H9 (cell line): ENCODE measurements around the gene TCHH. TPM values are rescaled to one million over a fixed set of nuclear protein-coding genes. Genes with fewer than 3 reads are reported as not detected.

ENCODE experiments used
- DNase-seq: peaks from one replicate; pipeline ENCODE4 v3.0.0-alpha.2; 2017
- H2AFZ ChIP-seq: one replicate; pipeline ENCODE4 v1.6.1; 2013; ENCODE audit warnings: mild to moderate bottlenecking, low read length, control low read depth, moderate library complexity
- H2AK5ac ChIP-seq: 2 replicates; pipeline ENCODE4 v1.6.1; 2013; ENCODE audit warnings: low read length, control low read depth, mixed read lengths; ENCODE audit not compliant: insufficient read length
- H2BK120ac ChIP-seq: one replicate; pipeline ENCODE4 v1.6.1; 2013; ENCODE audit warnings: low read depth, mild to moderate bottlenecking, low read length, control low read depth, inconsistent platforms; ENCODE audit not compliant: poor library complexity, severe bottlenecking
- H2BK12ac ChIP-seq: 2 replicates; pipeline ENCODE4 v1.6.1; 2013; ENCODE audit warnings: low read length, control low read depth, mixed read lengths, low read depth; ENCODE audit not compliant: insufficient read length
- H2BK15ac ChIP-seq: 2 replicates; pipeline ENCODE4 v1.6.1; 2013; ENCODE audit warnings: low read depth, low read length, control low read depth
- H2BK20ac ChIP-seq: one replicate; pipeline ENCODE4 v1.6.1; 2013; ENCODE audit warnings: low read depth, mild to moderate bottlenecking, low read length, control low read depth, inconsistent platforms; ENCODE audit not compliant: poor library complexity, severe bottlenecking
- H2BK5ac ChIP-seq: 2 replicates; pipeline ENCODE4 v1.6.1; 2013; ENCODE audit warnings: low read length, control low read depth, mixed read lengths; ENCODE audit not compliant: insufficient read length
- H3K14ac ChIP-seq: 2 replicates; pipeline ENCODE4 v1.6.1; 2013; ENCODE audit warnings: low read length, control low read depth; ENCODE audit not compliant: insufficient read depth
- H3K18ac ChIP-seq: 2 replicates; pipeline ENCODE4 v1.6.1; 2013; ENCODE audit warnings: low read depth, mild to moderate bottlenecking, mixed read lengths, low read length, control low read depth; ENCODE audit not compliant: insufficient read length
- H3K23ac ChIP-seq: 2 replicates; pipeline ENCODE4 v1.6.1; 2013; ENCODE audit warnings: low read length, control low read depth, mixed read lengths, low read depth; ENCODE audit not compliant: insufficient read length
- H3K23me2 ChIP-seq: 2 replicates; pipeline ENCODE4 v1.6.1; 2013; ENCODE audit warnings: low read depth, mild to moderate bottlenecking, mixed read lengths, low read length, control low read depth; ENCODE audit not compliant: insufficient read length, poor library complexity, severe bottlenecking
- H3K27ac ChIP-seq: 2 replicates; pipeline ENCODE4 v1.5.1; 2013; ENCODE audit warnings: low read length, control low read depth, mixed read lengths, low read depth; ENCODE audit not compliant: insufficient read length
- H3K27me3 ChIP-seq: 2 replicates; pipeline ENCODE4 v1.6.1; 2013; ENCODE audit warnings: low read length, control low read depth, inconsistent platforms; ENCODE audit not compliant: insufficient read depth
- H3K4ac ChIP-seq: 2 replicates; pipeline ENCODE4 v1.6.1; 2013; ENCODE audit warnings: low read depth, mild to moderate bottlenecking, control low read depth, inconsistent platforms, low read length, moderate library complexity
- H3K4me1 ChIP-seq: 2 replicates; pipeline ENCODE4 v1.6.1; 2013; ENCODE audit warnings: low read length, control low read depth, inconsistent platforms; ENCODE audit not compliant: insufficient read depth
- H3K4me2 ChIP-seq: 2 replicates; pipeline ENCODE4 v1.6.1; 2013; ENCODE audit warnings: low read length, control low read depth, mixed read lengths; ENCODE audit not compliant: insufficient read length, insufficient read depth
- H3K56ac ChIP-seq: 2 replicates; pipeline ENCODE4 v1.6.1; 2013; ENCODE audit warnings: low read depth, mild to moderate bottlenecking, mixed read lengths, low read length, control low read depth; ENCODE audit not compliant: insufficient read length
- H3K79me1 ChIP-seq: 2 replicates; pipeline ENCODE4 v1.6.1; 2013; ENCODE audit warnings: low read depth, mild to moderate bottlenecking, moderate library complexity, low read length, control low read depth, inconsistent platforms; ENCODE audit not compliant: insufficient read depth, poor library complexity, severe bottlenecking
- H3K79me2 ChIP-seq: 2 replicates; pipeline ENCODE4 v1.6.1; 2013; ENCODE audit warnings: low read length, control low read depth, inconsistent platforms; ENCODE audit not compliant: insufficient read depth
- H3K9ac ChIP-seq: 2 replicates; pipeline ENCODE4 v1.6.1; 2013; ENCODE audit warnings: low read length, control low read depth, mixed read lengths; ENCODE audit not compliant: insufficient read length; ENCODE audit errors: extremely low read depth
- H3K9me3 ChIP-seq: one replicate; pipeline ENCODE4 v1.6.1; 2013; ENCODE audit warnings: low read depth, low read length, inconsistent platforms; ENCODE audit not compliant: control insufficient read depth
- H3T11ph ChIP-seq: one replicate; pipeline ENCODE4 v1.6.1; 2013; ENCODE audit warnings: mild to moderate bottlenecking, low read length, control low read depth, inconsistent platforms
- H4K20me1 ChIP-seq: one replicate; pipeline ENCODE4 v1.6.1; 2013; ENCODE audit not compliant: control insufficient read depth, insufficient read length, insufficient read depth
- H4K5ac ChIP-seq: 2 replicates; pipeline ENCODE4 v1.6.1; 2013; ENCODE audit warnings: low read depth, mild to moderate bottlenecking, mixed read lengths, low read length, control low read depth; ENCODE audit not compliant: insufficient read length
- H4K8ac ChIP-seq: replicated peaks from 2 replicates; pipeline ENCODE4 v1.6.1; 2013; ENCODE audit warnings: low read length, control low read depth, mixed read lengths, low read depth; ENCODE audit not compliant: insufficient read length
- H4K91ac ChIP-seq: 2 replicates; pipeline ENCODE4 v1.6.1; 2013; ENCODE audit warnings: low read depth, mild to moderate bottlenecking, moderate library complexity, mixed read lengths, low read length, control low read depth; ENCODE audit not compliant: insufficient read length
- H3K27ac Mint-ChIP-seq, 3 experiments: 2 replicates in 2 of 3; 3 replicates in 1 of 3; pipeline ENCODE4 v1.8.0; 2020 to 2021; ENCODE audit warnings: mixed read lengths in 3 of 3, mild to moderate bottlenecking in 1 of 3, moderate library complexity in 1 of 3
- H3K27me3 Mint-ChIP-seq: 2 replicates; pipeline ENCODE4 v1.8.0; 2021; ENCODE audit warnings: low read depth, mild to moderate bottlenecking, moderate library complexity, mixed read lengths
- H3K36me3 Mint-ChIP-seq, 3 experiments: 2 replicates in 2 of 3; 3 replicates in 1 of 3; pipeline ENCODE4 v1.8.0; 2020 to 2021; ENCODE audit warnings: low read depth in 3 of 3, mixed read lengths in 3 of 3; ENCODE audit not compliant: insufficient read depth in 1 of 3
- H3K4me1 Mint-ChIP-seq, 2 experiments: 2 replicates each; pipeline ENCODE4 v1.8.0; 2020; ENCODE audit warnings: mixed read lengths in 2 of 2
- H3K4me3 Mint-ChIP-seq, 2 experiments: 2 replicates in 1 of 2; 3 replicates in 1 of 2; pipeline ENCODE4 v1.8.0; 2020 to 2021; ENCODE audit warnings: mild to moderate bottlenecking in 2 of 2, mixed read lengths in 2 of 2, moderate library complexity in 1 of 2
- H3K9me3 Mint-ChIP-seq, 2 experiments: 2 replicates in 1 of 2; 3 replicates in 1 of 2; pipeline ENCODE4 v1.8.0; 2020; ENCODE audit warnings: mild to moderate bottlenecking in 2 of 2, mixed read lengths in 2 of 2, moderate library complexity in 1 of 2
- WGBS: extraction: QIAGEN DNeasy Blood & Tissue Kit; methylation state at CpG from one replicate; pipeline ENCODE4 v1.1.7; 2013; ENCODE audit warnings: missing lambda C conversion rate, low lambda C conversion rate, mixed read lengths; ENCODE audit not compliant: insufficient read length; ENCODE audit errors: extremely low coverage; 5-methylcytosine and 5-hydroxymethylcytosine counted together
- total RNA-seq: library from RNA; stranded (reverse); gene quantifications from 2 replicates; pipeline ENCODE4 v1.2.1, GENCODE V29; 2021
- TF ChIP-seq, protein P1 (sequence below): fragments of 200-600 bp; sonication (generic); conservative IDR thresholded peaks from 3 replicates; pipeline ENCODE4 v1.8.0; 2021; ENCODE audit warnings: antibody characterized with exemption, mild to moderate bottlenecking

Gene TCHH
- total RNA-seq, 1 experiment from 2014 or later = not detected

- Mint-ChIP-seq H3K27ac (no peak overlapping the region), H3K4me1 (no peaks in the 10 kb centered on the region), H3K4me3 (no peak overlapping the region), H3K9me3 (peaks cover 80 to 95% of the 10 kb centered on the region in 2 experiments), H3K36me3 (peaks cover 0 to 28% (median 4%) of the 10 kb centered on the region in 3 experiments; a peak in 6 of 7 replicates), H3K27me3 (no peaks in the 10 kb centered on the region)
- H3K9me3 ChIP-seq = peaks cover 75% of the 10 kb centered on the region
- no peak overlapping the region for H3K14ac ChIP-seq
- H2BK5ac ChIP-seq = no peak overlapping the region
- H3T11ph ChIP-seq = no peak overlapping the region
- H3K79me2 ChIP-seq = no peaks in the 10 kb centered on the region
- H3K4ac ChIP-seq = no peak overlapping the region
- no peaks in the 10 kb centered on the region for H3K79me1 ChIP-seq
- no peak overlapping the region for H4K91ac ChIP-seq
- H2BK20ac ChIP-seq = no peak overlapping the region
- H3K23ac ChIP-seq = no peak overlapping the region
- H2BK12ac ChIP-seq = no peak overlapping the region
- no peak overlapping the region for H3K56ac ChIP-seq
- TF ChIP-seq, protein P1, sequence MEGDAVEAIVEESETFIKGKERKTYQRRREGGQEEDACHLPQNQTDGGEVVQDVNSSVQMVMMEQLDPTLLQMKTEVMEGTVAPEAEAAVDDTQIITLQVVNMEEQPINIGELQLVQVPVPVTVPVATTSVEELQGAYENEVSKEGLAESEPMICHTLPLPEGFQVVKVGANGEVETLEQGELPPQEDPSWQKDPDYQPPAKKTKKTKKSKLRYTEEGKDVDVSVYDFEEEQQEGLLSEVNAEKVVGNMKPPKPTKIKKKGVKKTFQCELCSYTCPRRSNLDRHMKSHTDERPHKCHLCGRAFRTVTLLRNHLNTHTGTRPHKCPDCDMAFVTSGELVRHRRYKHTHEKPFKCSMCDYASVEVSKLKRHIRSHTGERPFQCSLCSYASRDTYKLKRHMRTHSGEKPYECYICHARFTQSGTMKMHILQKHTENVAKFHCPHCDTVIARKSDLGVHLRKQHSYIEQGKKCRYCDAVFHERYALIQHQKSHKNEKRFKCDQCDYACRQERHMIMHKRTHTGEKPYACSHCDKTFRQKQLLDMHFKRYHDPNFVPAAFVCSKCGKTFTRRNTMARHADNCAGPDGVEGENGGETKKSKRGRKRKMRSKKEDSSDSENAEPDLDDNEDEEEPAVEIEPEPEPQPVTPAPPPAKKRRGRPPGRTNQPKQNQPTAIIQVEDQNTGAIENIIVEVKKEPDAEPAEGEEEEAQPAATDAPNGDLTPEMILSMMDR = no peak
- DNase-seq = no peak
- no peaks in the 10 kb centered on the region for H3K23me2 ChIP-seq
- H3K4me2 ChIP-seq = no peak overlapping the region
- H2BK120ac ChIP-seq = no peak overlapping the region
- no peak overlapping the region for H3K9ac ChIP-seq
- H2AK5ac ChIP-seq = no peak overlapping the region
- H2BK15ac ChIP-seq = no peak overlapping the region
- WGBS = no CpG with 5 or more reads among the region's 3 CpGs
- no peaks in the 10 kb centered on the region; the same call in 1 of the 2 replicates for H3K27me3 ChIP-seq
- no peak overlapping the region for H2AFZ ChIP-seq
- no peak overlapping the region for H3K18ac ChIP-seq
- H4K5ac ChIP-seq = no peak overlapping the region
- no peak overlapping the region for H3K27ac ChIP-seq
- H3K4me1 ChIP-seq = no peaks in the 10 kb centered on the region
- no peaks in the 10 kb centered on the region for H4K20me1 ChIP-seq
- no peak overlapping the region for H4K8ac ChIP-seq
Observed at GRCh38 chr1:152153996-152154395, 38.8 kb upstream of the TCHH start.
